HCT116 (cell line): Measurements from ENCODE around the gene CR1L. TPM values are rescaled to one million over a fixed set of nuclear protein-coding genes. Genes with fewer than 3 reads are reported as not detected.
"Not testable (repeated sequence)": the region's sequence is repeated elsewhere in the genome, so short reads cannot be mapped to it uniquely, and the experiment has no call there.

Source experiments
- ATAC-seq: fragments of 200-7000 bp; cut with Tn5 transposase; 2 replicates; pipeline ENCODE4 v1.9.1; 2020; ENCODE audit warnings: mild to moderate bottlenecking, moderate library complexity
- BruUV-seq: library from RNA; stranded (reverse); fragments of 400-500 nt; replicated peaks from 2 replicates; lab custom pipeline; 2021; lab: Mats Ljungman, UMichigan
- CTCF ChIA-PET: fragments of 300-600 bp; sonication (Branson Sonifier 250); formaldehyde crosslinking; loops from one replicate; lab custom pipeline; 2021; ENCODE audit warnings: antibody characterized with exemption; lab: Charles Lee
- POLR2A ChIA-PET: fragments of 300-600, 350-600 bp; sonication (Branson Sonifier 250); formaldehyde crosslinking; loops from one replicate; lab custom pipeline; 2021; ENCODE audit warnings: antibody characterized with exemption; lab: Charles Lee
- RAD21 ChIA-PET, 2 experiments: fragments of 300-600 bp; sonication (Branson Sonifier 250); formaldehyde crosslinking; loops; one replicate each; lab custom pipeline; 2023; ENCODE audit warnings: low total read pairs in 2 of 2; ENCODE audit not compliant: uncharacterized antibody in 2 of 2, unreplicated experiment in 2 of 2, low non-redundant PET in 1 of 2; lab: Charles Lee
- DNase-seq: peaks from one replicate; pipeline ENCODE4 v3.0.0-alpha.2; 2010; ENCODE audit warnings: low read depth, low spot score
- H2AFZ ChIP-seq: fragments of 200-600 bp; shearing (Covaris generic), sonication (generic); 2 replicates; pipeline ENCODE4 v1.6.1; 2017; ENCODE audit warnings: low read depth, mixed run types, mixed read lengths, antibody characterized with exemption, low read length; ENCODE audit not compliant: poor library complexity, severe bottlenecking
- H3K27ac ChIP-seq: 2 replicates; pipeline ENCODE4 v1.5.1; 2012; ENCODE audit warnings: low read depth, low read length
- H3K27me3 ChIP-seq: fragments of 200-600 bp; sonication (generic); 2 replicates; pipeline ENCODE4 v1.6.1; 2016; ENCODE audit warnings: mixed run types, low read length, mixed read lengths; ENCODE audit not compliant: insufficient read depth
- H3K36me3 ChIP-seq, 2 experiments: fragments of 200-500 bp in 1 of 2; fragments of 200-600 bp in 1 of 2; sonication (Bioruptor generic) in 1 of 2; sonication (generic) in 1 of 2; 2 replicates each; pipeline versions ENCODE4 v1.5.1 to v1.6.1; 2014 to 2016; ENCODE audit warnings: low read length in 2 of 2, inconsistent platforms in 1 of 2, mixed read lengths in 1 of 2, mixed run types in 1 of 2; ENCODE audit not compliant: insufficient read depth in 2 of 2, control insufficient read depth in 1 of 2
- H3K4me1 ChIP-seq, 2 experiments: fragments of 200-600 bp in 1 of 2; sonication (generic) in 1 of 2; 2 replicates each; pipeline versions ENCODE4 v1.5.1 to v1.6.1; 2012 to 2017; ENCODE audit warnings: low read length in 2 of 2, inconsistent platforms in 1 of 2, mild to moderate bottlenecking in 1 of 2, mixed read lengths in 1 of 2, mixed run types in 1 of 2, moderate library complexity in 1 of 2; ENCODE audit not compliant: insufficient read depth in 2 of 2, control insufficient read depth in 1 of 2
- H3K4me2 ChIP-seq: fragments of 200-600 bp; sonication (generic); 2 replicates; pipeline ENCODE4 v1.6.1; 2017; ENCODE audit warnings: mixed run types, low read length, mixed read lengths
- H3K4me3 ChIP-seq, 2 experiments: fragments of 200-600 bp in 1 of 2; sonication (generic) in 1 of 2; replicated peaks in 1 of 2; 2 replicates each; pipeline ENCODE4 v1.5.1; 2011 to 2016; ENCODE audit warnings: low read length in 2 of 2, control low read depth in 1 of 2, low read depth in 1 of 2, mild to moderate bottlenecking in 1 of 2, mixed read lengths in 1 of 2, mixed run types in 1 of 2
- H3K79me2 ChIP-seq: fragments of 200-600 bp; sonication (generic); 2 replicates; pipeline ENCODE4 v1.6.1; 2017; ENCODE audit warnings: mild to moderate bottlenecking, mixed run types, low read length, moderate library complexity, mixed read lengths; ENCODE audit not compliant: insufficient read depth
- H3K9ac ChIP-seq: fragments of 200-600 bp; sonication (generic); 2 replicates; pipeline ENCODE4 v1.6.1; 2016; ENCODE audit warnings: low read length, mixed read lengths
- H3K9me2 ChIP-seq: fragments of 200-600 bp; sonication (generic), shearing (Covaris generic); 2 replicates; pipeline ENCODE4 v1.6.1; 2017; ENCODE audit warnings: mixed run types, mild to moderate bottlenecking, moderate library complexity; ENCODE audit not compliant: insufficient read depth
- H3K9me3 ChIP-seq, 2 experiments: fragments of 200-500 bp in 1 of 2; fragments of 200-600 bp in 1 of 2; sonication (Bioruptor generic) in 1 of 2; sonication (generic) in 1 of 2; 2 replicates each; pipeline ENCODE4 v1.6.1; 2014 to 2017; ENCODE audit warnings: low read length in 2 of 2, mixed read lengths in 2 of 2, inconsistent platforms in 1 of 2, low read depth in 1 of 2, mild to moderate bottlenecking in 1 of 2, mixed run types in 1 of 2, moderate library complexity in 1 of 2; ENCODE audit not compliant: control insufficient read depth in 1 of 2, insufficient read depth in 1 of 2
- H4K20me1 ChIP-seq: fragments of 200-600 bp; sonication (generic), shearing (Covaris generic); 2 replicates; pipeline ENCODE4 v1.6.1; 2017; ENCODE audit warnings: mixed run types, mild to moderate bottlenecking, moderate library complexity; ENCODE audit not compliant: insufficient read depth
- EGR1 ChIP-seq: IDR thresholded peaks from 2 replicates; pipeline ENCODE4 v1.6.1; 2012; ENCODE audit warnings: low read depth
- FOSL1 ChIP-seq: IDR thresholded peaks from 2 replicates; pipeline ENCODE4 v1.6.1; 2012; ENCODE audit warnings: low read depth
- JUND ChIP-seq: IDR thresholded peaks from 2 replicates; pipeline ENCODE4 v1.6.1; 2012
- POLR2AphosphoS5 ChIP-seq: IDR thresholded peaks from 2 replicates; pipeline ENCODE4 v1.6.1; 2011; ENCODE audit warnings: mild to moderate bottlenecking, low read depth, low read length, moderate library complexity
- RAD21 ChIP-seq: IDR thresholded peaks from 2 replicates; pipeline ENCODE4 v1.6.1; 2012; ENCODE audit warnings: low read depth, mild to moderate bottlenecking
- SP1 ChIP-seq: IDR thresholded peaks from 2 replicates; pipeline ENCODE4 v1.6.1; 2012; ENCODE audit warnings: low read depth
- TCF7L2 ChIP-seq: IDR thresholded peaks from 2 replicates; pipeline ENCODE4 v1.7.0; 2011; ENCODE audit warnings: borderline replicate concordance, inconsistent platforms; ENCODE audit not compliant: insufficient read depth, insufficient read length; ENCODE audit errors: extremely low read depth
- intact Hi-C: fragments of 100-400 bp; cut with micrococcal nuclease; formaldehyde crosslinking; loops from 2 replicates; pipeline ENCODE4 v1.10.0; 2022
- total RNA-seq: library from RNA; stranded (reverse); gene quantifications from one replicate; pipeline ENCODE4 v1.2.1, GENCODE V29; 2021; ENCODE audit not compliant: unreplicated experiment
- TF ChIP-seq, protein P1 (sequence below): IDR thresholded peaks from 2 replicates; pipeline ENCODE4 v1.6.1; 2012; ENCODE audit warnings: low read depth
- TF ChIP-seq, protein P2 (sequence below): IDR thresholded peaks from 2 replicates; pipeline ENCODE4 v1.6.1; 2012

CR1L gene
- total RNA-seq, 1 experiment from 2014 or later = 0.15 TPM

DNA sequence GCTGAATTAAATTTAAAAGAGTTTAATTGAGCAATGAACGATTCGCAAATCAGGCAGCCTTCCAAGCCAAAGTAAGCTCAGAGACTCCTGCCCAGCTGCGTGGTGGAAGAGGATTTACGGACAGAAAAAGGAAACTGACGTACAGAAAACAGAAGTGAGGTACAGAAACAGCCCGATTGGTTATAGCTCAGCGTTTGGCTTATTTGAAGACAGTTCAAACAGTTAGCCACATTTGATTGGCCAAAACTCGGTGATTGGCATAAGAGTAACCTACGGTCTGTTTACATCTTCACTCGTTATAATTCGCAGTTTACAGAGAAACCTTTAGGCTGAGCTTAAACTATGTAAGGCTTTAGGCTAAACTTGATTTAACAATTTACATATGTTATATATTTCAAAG, 46.9 kb downstream of the CR1L start:
- TF ChIP-seq RAD21 (no peak), TCF7L2 (no peak), EGR1 (no peak), FOSL1 (no peak), SP1 (no peak), JUND (no peak), POLR2AphosphoS5 (no peak)
- TF ChIP-seq, protein P1, sequence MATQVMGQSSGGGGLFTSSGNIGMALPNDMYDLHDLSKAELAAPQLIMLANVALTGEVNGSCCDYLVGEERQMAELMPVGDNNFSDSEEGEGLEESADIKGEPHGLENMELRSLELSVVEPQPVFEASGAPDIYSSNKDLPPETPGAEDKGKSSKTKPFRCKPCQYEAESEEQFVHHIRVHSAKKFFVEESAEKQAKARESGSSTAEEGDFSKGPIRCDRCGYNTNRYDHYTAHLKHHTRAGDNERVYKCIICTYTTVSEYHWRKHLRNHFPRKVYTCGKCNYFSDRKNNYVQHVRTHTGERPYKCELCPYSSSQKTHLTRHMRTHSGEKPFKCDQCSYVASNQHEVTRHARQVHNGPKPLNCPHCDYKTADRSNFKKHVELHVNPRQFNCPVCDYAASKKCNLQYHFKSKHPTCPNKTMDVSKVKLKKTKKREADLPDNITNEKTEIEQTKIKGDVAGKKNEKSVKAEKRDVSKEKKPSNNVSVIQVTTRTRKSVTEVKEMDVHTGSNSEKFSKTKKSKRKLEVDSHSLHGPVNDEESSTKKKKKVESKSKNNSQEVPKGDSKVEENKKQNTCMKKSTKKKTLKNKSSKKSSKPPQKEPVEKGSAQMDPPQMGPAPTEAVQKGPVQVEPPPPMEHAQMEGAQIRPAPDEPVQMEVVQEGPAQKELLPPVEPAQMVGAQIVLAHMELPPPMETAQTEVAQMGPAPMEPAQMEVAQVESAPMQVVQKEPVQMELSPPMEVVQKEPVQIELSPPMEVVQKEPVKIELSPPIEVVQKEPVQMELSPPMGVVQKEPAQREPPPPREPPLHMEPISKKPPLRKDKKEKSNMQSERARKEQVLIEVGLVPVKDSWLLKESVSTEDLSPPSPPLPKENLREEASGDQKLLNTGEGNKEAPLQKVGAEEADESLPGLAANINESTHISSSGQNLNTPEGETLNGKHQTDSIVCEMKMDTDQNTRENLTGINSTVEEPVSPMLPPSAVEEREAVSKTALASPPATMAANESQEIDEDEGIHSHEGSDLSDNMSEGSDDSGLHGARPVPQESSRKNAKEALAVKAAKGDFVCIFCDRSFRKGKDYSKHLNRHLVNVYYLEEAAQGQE = no peak
- TF ChIP-seq, protein P2, sequence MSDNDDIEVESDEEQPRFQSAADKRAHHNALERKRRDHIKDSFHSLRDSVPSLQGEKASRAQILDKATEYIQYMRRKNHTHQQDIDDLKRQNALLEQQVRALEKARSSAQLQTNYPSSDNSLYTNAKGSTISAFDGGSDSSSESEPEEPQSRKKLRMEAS = no peak
- Histone ChIP-seq H3K9me2 (no peaks in the 10 kb centered on the region), H2AFZ (no peak overlapping the region), H3K4me1 (no peaks in the 10 kb centered on the region), H3K36me3 (no peaks in the 10 kb centered on the region), H3K4me3 (no peak overlapping the region), H3K4me2 (no peak overlapping the region), H3K27me3 (no peaks in the 10 kb centered on the region; the same call in 1 of the 2 replicates), H3K9ac (no peak overlapping the region), H3K27ac (no peak overlapping the region), H3K79me2 (no peaks in the 10 kb centered on the region), H4K20me1 (no peaks in the 10 kb centered on the region), H3K9me3 (no peaks in the 10 kb centered on the region)
- no TSS peak for BruUV-seq
- ChIA-PET POLR2A (no interaction called here), CTCF (no interaction called here), RAD21 (no interaction called here)
- no peak for ATAC-seq
- intact Hi-C loops = no loop called here
- no peak for DNase-seq

GRCh38 chr1:207692291-207692690, 47.4 kb downstream of the CR1L start:
- H3K9me2 ChIP-seq, H2AFZ ChIP-seq, DNase-seq, H4K20me1 ChIP-seq, H3K79me2 ChIP-seq, CTCF ChIA-PET, ATAC-seq, H3K27ac ChIP-seq, H3K4me1 ChIP-seq, H3K9ac ChIP-seq, H3K4me3 ChIP-seq, intact Hi-C loops, BruUV-seq, RAD21 ChIA-PET, H3K27me3 ChIP-seq, H3K4me2 ChIP-seq, H3K9me3 ChIP-seq, H3K36me3 ChIP-seq, POLR2A ChIA-PET: not testable (repeated sequence)
